Keratinocyte (primary cell): Measurements from ENCODE around the gene TOP1.
"Not testable (repeated sequence)": the region's sequence is repeated elsewhere in the genome, so short reads cannot be mapped to it uniquely, and the experiment has no call there.

ENCODE experiments used
- EZH2 ChIP-seq: IDR thresholded peaks from one replicate; pipeline ENCODE4 v1.6.1; 2012; ENCODE audit warnings: inconsistent platforms, mild to moderate bottlenecking, low read length, moderate library complexity
- TF ChIP-seq, protein P1 (sequence below), 3 experiments: IDR thresholded peaks in 1 of 3; conservative IDR thresholded peaks in 1 of 3; optimal IDR thresholded peaks in 1 of 3; 2 replicates in 2 of 3; 3 replicates in 1 of 3; pipeline versions ENCODE3 to v1.5.1; 2011; ENCODE audit warnings: low read length in 3 of 3, mild to moderate bottlenecking in 3 of 3, moderate library complexity in 2 of 3, control low read depth in 1 of 3, inconsistent platforms in 1 of 3; ENCODE audit not compliant: insufficient read depth in 2 of 3; ENCODE audit errors: extremely low read depth in 1 of 3

DNA sequence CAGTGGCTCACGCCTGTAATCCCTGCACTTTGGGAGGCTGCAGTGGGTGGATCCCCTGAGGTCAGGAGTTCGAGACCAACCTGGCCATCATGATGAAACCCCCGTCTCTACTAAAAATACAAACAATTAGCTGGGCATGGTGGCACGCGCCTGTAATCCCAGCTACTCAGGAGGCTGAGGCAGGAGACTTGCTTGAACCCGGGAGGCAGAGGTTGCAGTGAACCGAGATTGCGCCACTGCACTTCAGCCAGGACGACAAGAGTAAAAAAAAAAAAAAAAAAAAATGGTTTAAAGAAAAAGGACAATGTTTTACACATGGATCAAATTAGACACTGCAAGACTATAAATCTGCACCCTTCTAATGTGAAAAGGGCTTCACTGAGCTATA is 103.8 kb downstream of the TOP1 start:
- TF ChIP-seq, protein P1, sequence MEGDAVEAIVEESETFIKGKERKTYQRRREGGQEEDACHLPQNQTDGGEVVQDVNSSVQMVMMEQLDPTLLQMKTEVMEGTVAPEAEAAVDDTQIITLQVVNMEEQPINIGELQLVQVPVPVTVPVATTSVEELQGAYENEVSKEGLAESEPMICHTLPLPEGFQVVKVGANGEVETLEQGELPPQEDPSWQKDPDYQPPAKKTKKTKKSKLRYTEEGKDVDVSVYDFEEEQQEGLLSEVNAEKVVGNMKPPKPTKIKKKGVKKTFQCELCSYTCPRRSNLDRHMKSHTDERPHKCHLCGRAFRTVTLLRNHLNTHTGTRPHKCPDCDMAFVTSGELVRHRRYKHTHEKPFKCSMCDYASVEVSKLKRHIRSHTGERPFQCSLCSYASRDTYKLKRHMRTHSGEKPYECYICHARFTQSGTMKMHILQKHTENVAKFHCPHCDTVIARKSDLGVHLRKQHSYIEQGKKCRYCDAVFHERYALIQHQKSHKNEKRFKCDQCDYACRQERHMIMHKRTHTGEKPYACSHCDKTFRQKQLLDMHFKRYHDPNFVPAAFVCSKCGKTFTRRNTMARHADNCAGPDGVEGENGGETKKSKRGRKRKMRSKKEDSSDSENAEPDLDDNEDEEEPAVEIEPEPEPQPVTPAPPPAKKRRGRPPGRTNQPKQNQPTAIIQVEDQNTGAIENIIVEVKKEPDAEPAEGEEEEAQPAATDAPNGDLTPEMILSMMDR (optimal IDR thresholded peaks at IDR 0.05 in 1 of 3, IDR thresholded peaks at IDR 0.05 in 1 of 3, conservative IDR thresholded peaks at IDR 0.05 in 1 of 3; ENCODE audit: extremely low read depth in 1 of 3, insufficient read depth in 2 of 3, low read length in 3 of 3) = not testable (repeated sequence)
- not testable (repeated sequence) for TF ChIP-seq EZH2
